NCI-H1105 treated with DMSO at 0.1 percent for 48 hours (cell line): ENCODE data around the gene LYPLA2.
"Not testable (repeated sequence)": the region's sequence is repeated elsewhere in the genome, so short reads cannot be mapped to it uniquely, and the experiment has no call there.

Experiments
- DNase-seq: peaks from one replicate; lab custom pipeline; 2025; lab: John Stamatoyannopoulos, UW

Gene LYPLA2

DNA sequence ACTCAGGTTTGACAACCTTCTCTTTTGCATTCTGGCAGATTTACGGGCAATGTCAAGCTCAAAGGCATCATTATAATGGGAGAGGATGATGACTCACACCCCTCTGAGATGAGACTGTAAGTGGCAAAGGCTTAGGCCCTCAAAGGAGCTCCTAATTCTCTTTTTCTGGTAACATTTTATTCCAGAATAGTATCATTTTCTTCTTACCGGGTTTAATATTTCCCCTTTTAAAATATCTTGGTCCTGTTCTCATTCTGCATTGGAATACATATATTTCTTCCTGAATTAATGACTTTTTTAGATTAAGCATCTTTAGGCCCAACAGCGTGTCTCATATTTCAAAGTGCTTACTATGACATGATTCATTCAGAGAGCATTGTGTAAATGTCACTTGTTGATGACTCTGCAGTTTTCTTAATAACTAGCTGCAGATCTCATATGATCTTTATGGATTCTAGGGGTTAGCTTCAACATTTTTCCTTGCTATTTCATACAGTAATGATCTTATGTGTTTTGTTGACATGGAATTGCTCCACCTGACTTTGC, 11.0 kb upstream of the LYPLA2 start:
- no peak for DNase-seq

DNA sequence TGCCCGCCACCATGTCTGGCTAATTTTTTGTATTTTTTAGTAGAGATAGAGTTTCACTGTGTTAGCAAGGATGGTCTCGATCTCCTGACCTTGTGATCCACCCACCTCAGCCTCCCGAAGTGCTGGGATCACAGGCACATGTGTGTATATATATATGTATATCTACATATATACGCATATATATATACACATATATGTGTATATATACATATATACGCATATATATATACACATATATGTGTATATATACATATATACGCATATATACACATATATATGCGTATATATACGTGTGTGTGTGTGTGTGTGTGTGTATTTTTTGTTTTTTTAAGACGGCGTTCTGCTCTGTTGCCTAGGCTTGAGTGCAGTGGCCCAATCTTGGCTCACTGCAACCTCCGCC, 7.8 kb upstream of the LYPLA2 start:
- not testable (repeated sequence) for DNase-seq

DNA sequence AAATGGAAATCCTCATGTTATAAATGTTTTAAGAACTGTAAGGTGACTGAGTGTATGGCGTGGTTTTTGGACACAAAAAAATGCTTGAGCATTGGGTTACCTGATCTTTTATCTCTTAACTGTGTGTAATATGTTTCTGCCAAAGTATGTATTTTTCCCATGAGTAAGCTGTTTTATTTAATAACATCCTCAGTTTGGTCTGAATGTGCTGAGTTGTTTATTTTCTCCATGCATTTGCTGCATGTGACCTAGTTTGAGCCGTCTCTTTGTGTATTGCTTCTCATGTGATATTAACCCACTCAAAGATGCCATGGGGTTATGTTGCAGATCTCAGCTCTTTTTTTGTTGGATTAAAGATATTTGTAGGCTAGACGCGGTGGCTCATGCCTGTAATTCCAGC, 6.1 kb upstream of the LYPLA2 start:
- no peak for DNase-seq

DNA sequence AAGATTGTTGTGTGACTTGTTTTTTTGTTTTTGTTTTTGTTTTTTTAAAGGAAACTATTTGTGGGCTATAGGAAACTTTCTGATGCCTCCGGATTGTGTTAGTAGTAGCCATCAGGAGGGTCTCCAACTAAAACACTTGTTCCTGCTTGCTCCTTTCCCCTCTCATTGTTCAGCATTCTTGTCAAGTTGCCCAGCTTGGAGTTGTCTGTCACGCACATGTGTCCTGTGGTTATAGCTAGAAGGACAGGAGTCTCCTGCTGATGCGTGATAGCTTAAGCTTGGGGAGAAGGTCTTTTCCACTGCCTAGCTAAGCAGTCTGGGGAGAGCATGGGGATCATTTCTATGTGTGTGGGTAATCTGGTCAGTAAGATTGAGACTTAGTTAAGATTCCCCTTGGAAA, 3.2 kb upstream of the LYPLA2 start:
- no peak for DNase-seq

DNA sequence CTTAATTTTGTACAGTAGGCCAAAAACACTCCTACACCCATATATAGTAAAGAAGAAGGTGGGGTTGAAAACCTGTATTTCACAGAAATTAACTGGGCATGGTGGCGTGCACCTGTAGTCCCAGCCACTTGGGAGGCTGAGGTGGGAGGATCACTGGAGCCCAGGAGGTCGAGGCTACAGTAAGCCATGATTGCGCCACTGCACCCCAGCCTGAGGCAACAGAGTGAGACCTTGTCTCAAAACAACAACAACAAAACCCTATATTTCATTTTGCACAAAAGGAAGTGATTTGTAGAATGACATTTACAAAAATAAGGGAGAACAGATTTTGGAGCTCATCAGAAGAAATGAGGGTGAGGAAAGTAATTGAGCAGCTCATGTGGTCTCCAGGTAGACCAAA, 2.2 kb upstream of the LYPLA2 start:
- no peak for DNase-seq

DNA sequence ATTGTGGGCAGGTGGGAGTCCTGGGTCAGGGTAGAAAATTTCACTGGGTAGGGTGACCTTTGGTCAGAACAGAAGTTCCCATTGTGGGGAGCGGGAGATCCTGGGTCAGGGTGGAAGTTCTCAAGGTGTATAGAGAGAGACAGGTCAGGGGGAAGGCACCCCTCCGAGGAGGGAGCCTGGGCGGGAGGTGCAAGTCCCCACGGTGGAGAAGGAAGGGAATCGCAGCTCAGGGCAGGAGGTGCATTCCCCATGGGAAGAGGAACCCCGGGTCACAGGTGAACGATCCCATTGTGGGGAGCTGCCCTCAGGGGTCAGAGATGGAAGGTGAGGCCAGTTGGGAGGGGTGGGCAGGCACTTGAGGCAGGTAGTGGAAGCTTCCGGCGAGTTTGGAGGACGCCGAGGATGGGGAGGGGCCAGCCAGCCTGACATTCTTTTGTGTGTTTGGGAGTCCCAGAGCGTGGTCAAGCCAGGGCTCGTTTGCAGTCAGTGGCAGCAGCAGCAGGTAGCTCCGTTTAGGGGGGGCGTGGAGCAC, 637 bp downstream of the LYPLA2 start:
- DNase-seq, result peak; percentile 24

DNA sequence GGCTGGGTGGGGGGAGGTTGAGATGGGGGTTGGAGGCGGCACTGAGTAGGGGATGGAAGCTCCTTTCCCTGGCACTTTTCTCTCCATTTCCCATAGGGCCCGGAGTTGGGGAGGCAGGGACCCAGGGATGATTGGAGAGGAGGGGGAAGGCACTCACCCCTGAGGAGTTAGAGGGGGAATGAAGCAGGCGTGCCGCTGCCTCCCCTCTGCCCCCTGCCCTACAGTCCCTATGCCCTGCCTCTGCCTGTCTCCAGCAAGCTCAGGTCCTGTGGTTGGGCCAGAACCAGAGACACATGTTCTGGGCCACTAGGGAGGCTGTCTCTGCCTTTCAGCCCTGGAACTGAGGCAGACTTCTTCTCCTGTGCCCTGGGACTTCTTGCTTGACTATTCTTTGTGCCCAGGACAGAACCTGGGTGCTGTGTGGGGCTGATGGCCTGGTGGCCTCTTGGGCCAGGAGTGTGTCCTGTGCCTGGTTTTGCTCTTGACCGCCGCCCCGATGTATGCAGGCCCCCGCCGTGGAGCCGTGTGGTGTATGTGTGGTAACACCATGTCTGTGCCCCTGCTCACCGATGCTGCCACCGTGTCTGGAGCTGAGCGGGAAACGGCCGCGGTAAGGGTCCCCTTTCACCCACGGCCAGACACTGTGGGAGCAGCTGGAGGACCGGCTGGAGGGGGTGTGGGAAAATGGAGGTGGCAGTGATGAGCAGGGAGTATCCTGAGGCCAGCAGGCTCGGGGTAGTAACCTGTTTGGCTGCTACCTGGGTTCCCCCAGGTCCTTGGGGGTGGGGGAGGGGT, 1.4 kb downstream of the LYPLA2 start:
- DNase-seq, result no peak

DNA sequence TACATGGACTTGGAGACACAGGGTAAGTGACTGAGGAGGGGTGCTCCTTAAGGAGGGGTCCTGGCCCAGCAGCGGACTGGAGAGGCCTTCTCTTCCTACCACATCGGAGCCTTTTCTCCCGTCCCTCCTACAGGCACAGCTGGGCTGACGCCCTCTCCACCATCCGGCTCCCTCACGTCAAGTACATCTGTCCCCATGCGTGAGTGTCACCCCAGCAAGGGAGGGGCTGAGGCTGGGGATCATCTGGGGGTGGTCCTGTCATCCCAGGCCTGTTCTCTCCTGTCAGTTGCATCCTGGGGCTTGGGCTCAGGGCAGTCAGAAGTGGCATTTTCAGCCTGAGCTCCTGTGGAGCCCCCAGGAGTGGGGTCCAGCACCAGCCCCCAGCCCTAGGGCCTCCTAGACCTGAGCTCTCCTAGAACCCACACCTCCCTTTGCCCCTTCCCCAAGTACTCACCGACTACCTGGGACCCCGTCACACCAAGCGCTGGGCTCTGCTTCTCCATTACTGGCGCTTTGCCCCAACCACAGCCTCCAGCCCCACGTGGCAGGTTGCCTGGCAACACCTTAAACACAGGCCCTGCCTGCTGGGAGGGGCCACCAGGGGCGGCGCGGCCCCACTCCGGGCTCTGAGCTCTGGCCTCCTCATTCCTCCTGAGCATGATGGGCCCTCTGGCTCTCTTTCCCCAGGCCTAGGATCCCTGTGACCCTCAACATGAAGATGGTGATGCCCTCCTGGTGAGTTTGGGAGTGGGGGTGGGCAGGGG, 2.3 kb downstream of the LYPLA2 start:
- no peak for DNase-seq

DNA sequence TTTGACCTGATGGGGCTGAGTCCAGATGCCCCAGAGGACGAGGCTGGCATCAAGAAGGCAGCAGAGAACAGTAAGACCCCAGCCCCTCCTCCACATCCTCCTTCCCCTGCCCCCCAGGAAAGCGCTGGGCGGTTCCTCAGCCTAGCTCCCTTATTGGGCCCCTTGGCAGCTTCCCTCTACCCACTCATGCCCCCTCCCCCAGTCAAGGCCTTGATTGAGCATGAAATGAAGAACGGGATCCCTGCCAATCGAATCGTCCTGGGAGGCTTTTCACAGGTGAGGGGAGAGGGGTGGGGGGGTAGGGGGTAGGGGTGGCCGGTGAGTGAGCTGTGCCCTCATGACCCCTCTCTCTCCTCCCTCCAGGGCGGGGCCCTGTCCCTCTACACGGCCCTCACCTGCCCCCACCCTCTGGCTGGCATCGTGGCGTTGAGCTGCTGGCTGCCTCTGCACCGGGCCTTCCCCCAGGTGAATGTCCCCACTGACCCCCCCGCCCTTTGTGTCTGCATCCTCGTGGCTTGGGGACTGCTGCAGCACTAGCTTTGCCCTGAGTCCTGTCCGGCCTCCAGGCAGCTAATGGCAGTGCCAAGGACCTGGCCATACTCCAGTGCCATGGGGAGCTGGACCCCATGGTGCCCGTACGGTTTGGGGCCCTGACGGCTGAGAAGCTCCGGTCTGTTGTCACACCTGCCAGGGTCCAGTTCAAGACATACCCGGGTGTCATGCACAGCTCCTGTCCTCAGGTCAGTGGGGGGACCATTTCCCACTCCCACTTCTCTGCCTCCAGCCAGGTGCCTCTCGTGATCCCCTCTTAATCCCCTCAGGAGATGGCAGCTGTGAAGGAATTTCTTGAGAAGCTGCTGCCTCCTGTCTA, 3.2 kb downstream of the LYPLA2 start:
- DNase-seq, result no peak

DNA sequence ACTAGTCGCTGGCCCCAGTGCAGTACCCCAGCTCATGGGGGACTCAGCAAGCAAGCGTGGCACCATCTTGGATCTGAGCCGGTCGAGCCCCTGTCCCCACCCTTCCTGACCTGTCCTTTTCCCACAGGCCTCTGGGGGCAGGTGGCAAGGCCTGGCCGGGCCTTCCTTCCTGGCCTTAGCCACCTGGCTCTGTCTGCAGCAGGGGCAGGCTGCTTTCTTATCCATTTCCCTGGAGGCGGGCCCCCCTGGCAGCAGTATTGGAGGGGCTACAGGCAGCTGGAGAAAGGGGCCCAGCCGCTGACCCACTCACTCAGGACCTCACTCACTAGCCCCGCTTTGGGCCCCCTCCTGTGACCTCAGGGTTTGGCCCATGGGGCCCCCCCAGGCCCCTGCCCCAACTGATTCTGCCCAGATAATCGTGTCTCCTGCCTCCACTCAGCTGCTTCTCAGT, 3.8 kb downstream of the LYPLA2 start:
- not testable (repeated sequence) for DNase-seq

DNA sequence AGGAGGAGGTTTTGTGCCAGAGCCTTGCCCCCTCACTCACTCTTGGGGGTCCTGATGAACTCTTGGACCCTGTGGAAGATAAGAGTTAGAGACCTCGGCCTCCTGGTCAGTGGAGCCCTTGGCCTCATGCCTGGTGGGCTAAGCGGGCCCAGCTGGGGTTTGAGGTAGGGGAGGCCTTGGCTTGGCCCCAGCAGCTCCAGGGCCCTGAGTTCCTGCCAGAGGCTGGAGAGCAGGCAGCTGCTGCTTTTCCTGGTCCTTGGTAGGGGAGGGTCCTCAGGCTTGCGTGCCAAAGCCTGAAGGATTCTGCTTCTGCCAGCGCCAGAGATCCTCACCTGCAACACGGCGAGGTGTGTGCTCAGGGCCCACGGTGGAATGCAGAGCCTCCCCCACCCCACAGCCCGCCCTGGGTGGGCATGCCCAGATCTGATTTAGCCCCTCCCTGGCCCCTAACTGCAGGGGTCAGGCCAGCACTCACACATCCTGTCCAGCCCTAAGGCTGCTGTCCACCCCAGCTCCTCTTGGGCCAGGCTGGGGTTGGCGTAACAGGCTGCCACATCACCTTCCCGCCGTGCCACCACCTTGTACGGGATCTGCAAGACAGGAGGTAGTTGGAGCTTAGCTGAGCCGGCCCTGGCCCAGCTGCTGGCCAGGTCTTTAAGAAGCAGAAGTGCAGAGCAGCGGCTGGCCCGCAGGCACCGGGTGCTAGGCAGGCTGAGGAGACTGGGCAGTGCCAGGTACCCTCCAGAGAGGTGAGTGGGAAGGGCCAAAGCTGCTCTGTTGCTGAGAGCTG, 4.9 kb downstream of the LYPLA2 start:
- no peak for DNase-seq

DNA sequence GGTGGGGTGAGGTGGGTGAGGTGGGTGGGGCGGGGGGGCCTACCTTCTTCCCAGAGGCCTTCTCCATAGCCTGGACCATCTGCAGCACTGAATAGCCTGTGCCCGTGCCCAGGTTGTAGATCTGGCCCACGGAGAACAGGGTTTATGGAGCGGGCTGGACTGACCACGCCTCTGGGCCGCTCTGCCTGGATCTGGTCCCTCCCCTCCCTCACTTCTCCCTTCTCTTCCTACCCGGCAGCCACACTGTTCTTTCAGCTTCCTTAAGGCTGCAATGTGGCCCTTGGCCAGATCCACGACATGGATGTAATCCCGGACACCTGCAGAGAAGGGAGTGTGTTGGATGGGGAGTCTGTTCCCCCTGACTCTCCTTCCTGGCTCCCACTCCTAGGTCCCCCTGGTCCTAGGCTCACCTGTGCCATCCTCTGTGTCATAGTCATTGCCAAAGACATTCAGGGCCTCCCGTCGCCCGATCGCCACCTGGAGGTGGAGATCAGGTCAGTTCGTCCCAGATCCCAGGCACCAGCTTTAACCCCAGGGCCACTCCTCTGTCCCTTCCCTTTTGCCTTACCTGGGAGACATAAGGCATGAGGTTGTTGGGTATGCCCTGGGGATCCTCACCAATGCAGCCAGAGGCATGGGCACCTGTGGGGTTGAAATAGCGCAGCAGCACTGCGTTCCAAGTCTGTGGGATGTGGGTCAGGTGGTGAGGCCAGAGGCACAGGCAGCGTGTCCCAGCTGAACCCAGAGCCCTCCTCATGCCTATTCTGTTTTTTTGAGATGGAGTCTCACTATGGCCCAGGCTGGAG, 5.7 kb downstream of the LYPLA2 start:
- no peak for DNase-seq

DNA sequence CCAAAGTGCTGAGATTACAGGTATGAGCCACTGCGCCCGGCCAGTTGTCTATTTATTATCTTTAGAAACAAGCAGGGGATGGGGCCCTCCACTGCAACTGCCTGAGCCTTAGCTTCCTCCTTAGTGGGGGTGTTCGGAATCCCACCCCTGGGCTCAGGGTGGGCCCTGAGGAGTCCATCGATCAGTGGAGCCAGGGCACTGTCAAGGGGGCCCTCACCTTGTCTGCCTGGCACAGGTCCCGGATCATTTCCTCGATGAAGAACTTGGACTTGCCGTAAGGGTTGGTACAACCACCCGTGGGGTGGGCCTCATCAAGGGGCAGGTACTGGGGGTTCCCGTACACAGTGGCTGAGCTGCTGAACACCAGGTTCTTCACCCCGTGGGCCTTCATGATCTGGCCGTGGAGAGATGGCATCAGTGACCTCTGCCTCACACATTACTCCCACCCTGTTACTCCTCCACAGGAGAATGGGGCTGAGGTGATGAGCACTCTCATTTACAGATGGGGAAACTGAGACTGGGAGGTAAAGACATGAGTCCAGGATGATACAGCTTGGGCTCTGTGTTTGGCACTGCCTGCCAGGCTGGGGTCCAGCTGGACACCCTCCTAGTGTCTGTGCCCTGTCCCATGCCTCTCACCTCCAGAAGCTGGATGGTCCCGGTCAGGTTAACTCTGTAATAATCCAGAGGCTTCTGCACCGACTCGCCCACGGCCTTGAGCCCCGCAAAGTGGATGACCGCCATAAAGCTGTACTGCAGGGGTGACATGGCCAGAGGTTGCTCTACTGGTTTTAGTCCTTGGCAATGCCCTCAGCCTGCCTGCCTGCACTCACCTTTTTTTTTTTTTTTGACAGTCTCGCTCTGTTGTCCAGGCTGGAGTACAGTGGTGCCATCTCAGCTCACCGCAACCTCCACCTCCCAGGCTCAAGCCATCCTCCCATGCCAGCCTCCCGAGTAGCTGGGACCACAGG, 6.8 kb downstream of the LYPLA2 start:
- DNase-seq, result no peak

DNA sequence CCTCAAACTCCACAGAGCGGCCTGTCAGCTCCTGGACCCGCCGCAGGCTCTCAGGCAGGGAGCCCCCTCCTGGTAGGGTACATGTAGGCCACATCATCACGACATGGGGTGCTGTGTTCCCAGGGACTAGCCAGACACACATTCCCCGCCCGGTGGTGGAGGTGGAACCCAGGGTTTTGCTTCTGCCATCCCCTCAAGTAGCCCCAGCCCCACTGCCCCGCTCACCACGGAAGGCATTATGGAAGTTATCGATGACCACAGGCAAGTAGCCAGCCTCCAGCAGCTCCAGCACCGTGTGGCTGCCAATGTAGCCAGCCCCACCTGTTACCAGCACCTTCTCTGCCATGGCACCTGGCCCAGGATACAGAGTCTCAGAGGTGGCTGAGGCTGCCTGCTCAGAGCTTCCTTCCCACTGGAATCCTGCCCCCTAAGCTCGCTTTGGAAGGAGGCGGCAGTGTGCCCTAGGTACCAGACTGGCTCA, 7.8 kb downstream of the LYPLA2 start:
- DNase-seq, result no peak

DNA sequence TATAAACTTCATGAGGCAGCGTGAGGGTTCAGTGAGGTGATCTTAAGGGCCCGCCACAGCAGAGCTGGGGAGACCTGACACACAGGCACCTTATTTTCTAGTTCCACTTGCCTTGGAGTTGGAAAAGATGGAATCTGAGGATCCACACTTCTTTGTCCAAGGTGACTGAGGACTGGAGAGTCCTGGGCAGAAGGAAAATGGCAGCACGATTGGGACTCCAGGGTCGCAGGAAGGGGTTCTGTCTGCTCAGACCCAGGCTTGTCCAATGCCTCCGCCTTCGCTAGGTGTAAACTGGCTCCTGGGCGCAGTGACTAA, 8.3 kb downstream of the LYPLA2 start:
- DNase-seq, result no peak

DNA sequence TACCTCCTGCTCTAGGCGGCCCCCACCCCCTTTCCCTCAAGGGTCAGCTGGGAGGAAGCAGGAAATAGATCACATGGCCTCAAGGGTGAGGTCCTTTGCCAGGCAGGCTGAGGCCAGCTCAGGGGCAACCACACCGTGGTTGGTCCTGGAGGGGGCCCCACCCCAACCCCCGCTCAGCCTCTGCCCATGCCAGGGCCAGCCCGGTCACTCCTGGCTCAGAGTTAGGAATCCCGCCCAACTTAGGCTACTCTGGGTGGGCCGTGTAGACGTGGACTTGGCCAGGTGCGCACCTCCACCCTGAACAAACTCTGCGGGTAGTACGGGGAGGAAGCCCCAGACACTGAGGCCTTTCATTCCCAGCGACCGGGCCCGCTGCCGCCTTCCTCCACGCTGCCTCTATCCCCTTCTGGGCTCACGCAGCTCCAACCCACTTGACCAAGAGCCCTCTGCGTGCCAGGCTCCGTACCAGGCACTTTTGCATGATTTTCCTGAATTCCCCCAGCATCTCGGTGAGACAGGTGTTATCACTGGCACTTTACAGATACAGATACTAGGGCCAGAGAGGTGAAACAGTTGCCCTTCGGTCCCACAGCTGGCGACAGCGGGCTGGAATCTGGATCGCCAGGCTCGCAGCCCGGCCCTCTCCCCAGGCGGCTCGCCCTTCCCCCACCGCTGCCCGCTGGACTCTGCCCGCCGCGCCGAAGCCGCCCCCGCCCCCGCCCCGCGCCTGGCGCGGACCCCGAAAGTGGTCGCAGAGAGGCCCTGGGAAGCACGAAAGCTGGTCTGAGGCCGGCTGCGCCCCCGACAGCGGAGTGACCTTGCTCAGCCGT, 8.8 kb downstream of the LYPLA2 start:
- DNase-seq, result no peak

DNA sequence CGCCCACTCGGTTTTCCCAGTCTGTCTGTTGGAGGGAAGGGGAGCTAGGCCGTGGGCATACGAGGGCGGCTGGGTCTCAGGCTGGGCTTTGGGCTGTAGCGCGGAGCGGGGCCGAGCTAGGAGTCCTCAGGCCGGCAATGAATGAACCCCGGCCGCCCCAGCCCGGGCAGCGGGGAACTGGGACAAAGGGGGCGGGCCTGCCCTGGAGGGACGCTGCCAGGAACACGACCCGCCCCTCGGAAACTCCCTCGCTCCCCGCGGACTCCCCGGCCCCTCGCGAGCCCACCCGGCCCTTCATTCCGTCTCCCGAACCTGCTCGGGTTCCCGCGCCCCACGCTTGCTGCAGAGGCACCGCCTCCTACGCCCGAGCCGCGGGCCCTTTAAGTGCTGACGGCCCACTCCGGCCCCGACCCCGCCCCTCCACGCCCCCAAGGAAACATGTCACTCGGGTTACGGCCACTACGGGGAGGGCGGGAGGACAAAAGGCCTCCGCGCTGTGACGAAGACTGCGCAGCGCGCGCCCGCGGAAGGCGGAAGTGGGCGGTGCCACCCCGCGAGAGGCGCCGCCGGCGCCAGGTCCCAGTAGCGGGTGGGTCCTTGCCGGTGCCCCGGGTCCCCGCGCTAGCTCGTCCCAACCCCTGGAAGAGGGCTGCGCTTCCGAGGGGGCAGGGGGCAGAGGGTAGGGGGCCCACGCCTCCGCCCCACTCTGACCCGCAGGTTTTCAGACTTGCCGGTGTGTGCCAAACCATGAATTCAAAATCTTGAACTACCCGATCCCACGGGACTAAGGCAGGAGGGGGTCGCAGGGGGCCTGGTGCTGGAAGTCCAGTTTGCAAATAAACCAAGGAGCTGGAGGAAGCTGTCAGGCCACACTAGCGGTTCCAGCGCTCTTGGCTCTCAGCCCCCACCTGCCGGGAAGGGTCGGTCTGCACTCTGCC, 9.7 kb downstream of the LYPLA2 start, which contains the start of gene GALE:
GALE (minus strand) TSS at position 355 of the 938 bp plus-strand sequence. CDS start 1,747 bp downstream, outside the sequence.
- peak; percentile 94 for DNase-seq
